Upper lobe of left lung (tissue), 4 donors: ENCODE measurements around the gene BBLN.

Experiments
- POLR2A ChIP-seq, 4 donors: fragments of 450-650 bp; IDR thresholded peaks; one replicate each; pipeline ENCODE4 v1.5.1; 2016 to 2017; ENCODE audit warnings: antibody characterized with exemption in 4 of 4, mild to moderate bottlenecking in 2 of 4
- POLR2AphosphoS5 ChIP-seq, 2 donors: sonication (generic); formaldehyde crosslinking; IDR thresholded peaks; one replicate each; pipeline ENCODE4 v1.5.1; 2017; ENCODE audit warnings: antibody characterized with exemption in 2 of 2
- TF ChIP-seq, protein P1 (sequence below), 6 experiments: fragments of 450-650 bp in 4 of 6; fragments of 200-600 bp in 2 of 6; sonication (generic) in 2 of 6; IDR thresholded peaks; one replicate each; pipeline ENCODE4 v1.5.1; 2016 to 2019; ENCODE audit warnings: antibody characterized with exemption in 6 of 6

GRCh38 chr9:128163523-128164306 is 3.6 kb downstream of the BBLN start:
- TF ChIP-seq, protein P1, sequence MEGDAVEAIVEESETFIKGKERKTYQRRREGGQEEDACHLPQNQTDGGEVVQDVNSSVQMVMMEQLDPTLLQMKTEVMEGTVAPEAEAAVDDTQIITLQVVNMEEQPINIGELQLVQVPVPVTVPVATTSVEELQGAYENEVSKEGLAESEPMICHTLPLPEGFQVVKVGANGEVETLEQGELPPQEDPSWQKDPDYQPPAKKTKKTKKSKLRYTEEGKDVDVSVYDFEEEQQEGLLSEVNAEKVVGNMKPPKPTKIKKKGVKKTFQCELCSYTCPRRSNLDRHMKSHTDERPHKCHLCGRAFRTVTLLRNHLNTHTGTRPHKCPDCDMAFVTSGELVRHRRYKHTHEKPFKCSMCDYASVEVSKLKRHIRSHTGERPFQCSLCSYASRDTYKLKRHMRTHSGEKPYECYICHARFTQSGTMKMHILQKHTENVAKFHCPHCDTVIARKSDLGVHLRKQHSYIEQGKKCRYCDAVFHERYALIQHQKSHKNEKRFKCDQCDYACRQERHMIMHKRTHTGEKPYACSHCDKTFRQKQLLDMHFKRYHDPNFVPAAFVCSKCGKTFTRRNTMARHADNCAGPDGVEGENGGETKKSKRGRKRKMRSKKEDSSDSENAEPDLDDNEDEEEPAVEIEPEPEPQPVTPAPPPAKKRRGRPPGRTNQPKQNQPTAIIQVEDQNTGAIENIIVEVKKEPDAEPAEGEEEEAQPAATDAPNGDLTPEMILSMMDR (IDR thresholded peaks at IDR 0.05), result no peak
- TF ChIP-seq POLR2A (IDR thresholded peaks at IDR 0.05), result no peak
- TF ChIP-seq POLR2AphosphoS5 (IDR thresholded peaks at IDR 0.05), result no peak
